Sigmoid colon (tissue), 4 donors: Measurements from ENCODE around the gene SBK3.
A peak's percentile ranks its signal among the peaks of the same experiment; 100 is the strongest.

Experiments
- CTCF ChIP-seq, 4 experiments: fragments of 450-650 bp in 3 of 4; fragments of 200-600 bp in 1 of 4; IDR thresholded peaks; one replicate each; pipeline ENCODE4 v1.5.1; 2016 to 2019; ENCODE audit warnings: antibody characterized with exemption in 4 of 4, mild to moderate bottlenecking in 3 of 4, moderate library complexity in 2 of 4
- EP300 ChIP-seq, 4 donors: sonication (generic); formaldehyde crosslinking; IDR thresholded peaks; one replicate each; pipeline ENCODE4 v1.6.1; 2017; ENCODE audit warnings: antibody characterized with exemption in 4 of 4
- POLR2A ChIP-seq, 2 donors: fragments of 450-650 bp; IDR thresholded peaks; one replicate each; pipeline ENCODE4 v1.6.1; 2016; ENCODE audit warnings: antibody characterized with exemption in 2 of 2, mild to moderate bottlenecking in 2 of 2, moderate library complexity in 2 of 2

GRCh38 chr19:55503502-55504251 lies 41.7 kb downstream of the SBK3 start:
- TF ChIP-seq POLR2A (IDR thresholded peaks at IDR 0.05) (no peak), CTCF (IDR thresholded peaks at IDR 0.05) (peak; percentile 98 to 99 (median 99)), EP300 (IDR thresholded peaks at IDR 0.05) (no peak)
